NCI-H1436 treated with DMSO at 0.1 percent for 48 hours (cell line): ENCODE data around the gene ARHGAP28.

Experiments used
- DNase-seq: peaks from one replicate; lab custom pipeline; 2025; lab: John Stamatoyannopoulos, UW

The ARHGAP28 gene

DNA sequence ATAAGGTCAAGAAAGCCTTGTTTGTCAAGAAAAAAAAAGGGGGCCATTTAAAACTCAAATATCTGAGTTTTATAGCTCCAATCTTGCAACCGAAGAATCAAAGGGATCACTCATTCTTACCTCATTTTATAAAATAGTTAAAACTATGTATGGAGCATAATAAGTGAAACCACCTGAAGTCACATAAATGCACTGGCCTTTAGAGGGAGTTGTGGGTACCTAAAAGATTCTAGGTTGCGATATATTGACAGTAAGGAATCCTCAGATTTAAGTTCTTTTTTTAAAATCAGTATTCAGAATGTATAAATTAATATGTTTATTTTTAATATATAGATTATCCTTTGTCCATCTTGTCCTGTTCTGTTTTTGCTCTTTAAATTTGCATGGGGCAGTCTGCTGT is 3.4 kb downstream of the ARHGAP28 start:
- no peak for DNase-seq

DNA sequence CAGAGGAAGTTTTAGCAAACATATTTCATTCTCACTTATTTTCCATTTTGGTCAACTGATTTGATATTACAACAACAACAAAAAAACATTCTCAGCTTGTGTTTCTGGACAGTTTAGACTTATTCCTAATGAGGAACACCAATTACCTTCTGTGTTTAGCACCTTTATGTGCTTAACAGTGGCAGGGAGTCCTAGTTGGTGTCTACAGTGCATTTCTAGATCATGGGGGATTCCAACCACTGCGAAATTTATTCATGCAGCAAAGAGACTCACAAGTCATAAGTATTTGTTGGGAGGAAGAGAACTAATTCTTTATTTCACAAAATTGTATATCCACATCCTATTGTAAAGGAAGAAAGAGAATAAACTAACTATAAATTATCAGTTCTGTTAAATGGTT is 4.2 kb downstream of the ARHGAP28 start:
- DNase-seq: no peak

DNA sequence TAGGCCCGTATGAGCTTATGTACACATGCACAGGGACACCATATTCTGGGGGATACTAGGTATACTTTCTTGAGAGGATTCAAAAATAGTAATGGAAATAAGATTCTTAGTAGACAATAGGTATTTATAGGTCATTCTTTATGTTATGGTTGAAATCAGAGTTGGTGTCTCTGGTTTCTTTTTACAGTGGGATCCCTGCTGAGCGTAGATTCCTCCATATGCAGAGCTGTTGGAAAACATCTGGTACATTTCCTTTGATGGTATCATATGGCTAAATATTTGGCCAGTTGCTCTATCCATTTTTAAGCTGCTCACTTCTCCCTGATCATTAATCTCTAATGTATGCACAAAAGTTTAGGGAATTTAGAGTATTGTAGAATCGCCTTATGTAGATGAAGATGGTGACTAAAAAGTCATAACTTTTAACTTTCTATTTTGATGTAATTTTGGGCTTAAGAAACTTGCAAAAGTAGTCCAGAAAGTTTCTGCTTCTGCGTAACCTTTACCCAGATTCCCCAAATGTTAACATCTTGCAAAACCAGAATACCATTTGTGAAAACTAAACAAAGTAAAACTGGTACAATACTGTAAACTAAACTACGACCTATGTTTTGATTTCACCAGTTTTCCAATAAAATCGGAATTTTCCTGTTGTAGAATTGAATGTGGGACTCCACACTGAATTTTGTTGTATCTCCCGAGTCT is 5.4 kb downstream of the ARHGAP28 start:
- DNase-seq: no peak

DNA sequence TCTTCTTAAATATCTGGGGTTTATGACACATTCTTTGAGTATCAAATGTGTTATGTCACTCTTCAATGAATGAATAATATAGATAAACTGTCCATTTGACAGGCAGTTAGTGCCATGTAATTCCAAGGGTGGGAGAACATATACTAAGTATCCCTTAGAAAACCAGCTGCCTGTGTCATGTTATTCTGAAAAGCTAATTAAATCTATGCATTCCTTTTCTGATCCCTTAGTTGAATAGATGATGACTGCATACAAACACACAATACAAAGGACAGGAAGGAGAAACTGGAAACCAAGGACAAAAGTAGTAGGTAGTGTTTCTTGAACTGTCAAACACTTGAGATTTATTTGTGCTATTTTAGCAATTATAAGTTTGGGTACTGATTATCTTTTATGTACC is 8.3 kb downstream of the ARHGAP28 start:
- no peak for DNase-seq

DNA sequence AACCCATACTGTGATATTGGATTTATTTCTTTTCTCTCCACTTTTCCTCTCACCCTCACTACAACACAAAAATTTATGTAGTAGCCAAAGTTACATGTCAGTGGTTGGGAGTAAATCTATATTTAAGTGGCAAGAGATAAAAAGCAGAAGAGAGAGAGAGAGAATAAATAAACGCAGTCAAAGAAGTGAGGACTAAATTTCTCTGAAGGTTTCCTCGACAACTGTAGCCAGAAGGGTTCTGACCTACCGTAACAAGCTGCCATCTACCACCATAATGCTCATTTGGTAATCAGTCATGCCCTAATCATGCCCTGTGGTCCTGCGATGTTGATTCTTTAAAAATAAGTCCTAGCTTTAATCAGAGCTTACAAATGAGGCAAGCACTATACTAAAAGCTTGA is 9.1 kb downstream of the ARHGAP28 start:
- no peak for DNase-seq

DNA sequence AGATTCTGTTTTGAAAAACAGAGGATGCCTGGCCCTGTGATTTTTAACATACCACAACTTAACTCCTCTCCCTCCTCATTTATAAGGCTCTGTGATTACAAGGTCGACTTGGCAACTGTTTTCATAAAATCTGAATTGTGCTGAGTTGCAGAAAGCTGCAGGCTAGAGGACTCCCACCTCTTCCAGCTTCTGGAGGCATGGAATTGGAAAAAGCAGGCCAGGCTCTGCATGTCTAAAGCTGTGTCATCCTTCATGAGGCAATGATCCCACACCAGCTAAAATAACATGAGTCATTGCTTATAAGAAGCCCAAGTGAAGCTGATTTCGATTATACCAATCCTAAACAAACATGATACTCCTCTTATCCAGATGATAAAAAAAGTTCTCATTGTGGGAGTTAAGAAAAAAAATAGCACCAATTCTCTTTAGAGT is 11.7 kb downstream of the ARHGAP28 start:
- DNase-seq: no peak

DNA sequence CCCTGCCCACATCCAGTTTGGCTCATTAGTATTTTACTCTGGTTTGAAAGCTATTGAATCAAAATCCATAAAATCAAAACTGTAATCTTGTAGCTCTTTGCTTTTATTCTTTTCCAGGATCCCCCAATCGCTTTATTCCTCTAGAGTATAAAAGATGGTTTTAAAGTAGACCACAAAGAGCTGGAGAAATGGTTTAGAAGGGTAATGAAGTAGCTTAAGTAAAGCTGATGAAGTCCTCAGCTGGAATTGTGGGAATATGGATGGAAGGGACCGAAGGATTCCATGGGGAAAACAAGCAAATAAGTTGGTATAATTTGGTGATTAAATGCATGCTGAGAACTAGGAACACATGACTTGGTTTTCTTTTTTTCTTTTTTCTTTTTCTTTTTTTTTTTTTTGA is 12.3 kb downstream of the ARHGAP28 start:
- no peak for DNase-seq

DNA sequence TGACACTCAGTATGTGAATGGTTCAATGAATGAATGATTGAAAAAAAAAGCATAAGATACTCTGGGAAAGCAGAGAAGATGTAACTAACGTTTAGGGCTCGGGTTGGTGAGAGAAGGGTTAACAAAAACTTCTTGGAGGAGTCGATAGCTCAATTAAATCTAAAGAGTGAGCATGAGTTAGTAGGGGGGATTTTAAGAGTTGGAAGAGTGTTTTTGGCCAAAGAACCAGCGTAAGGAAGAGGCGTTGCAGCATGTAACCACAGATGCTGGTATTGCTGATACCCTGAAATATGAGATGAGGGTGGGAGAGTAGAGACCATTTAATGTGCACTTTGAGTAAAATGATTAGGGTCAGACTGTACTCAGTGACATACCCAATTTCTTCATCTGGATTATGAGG is 14.5 kb downstream of the ARHGAP28 start:
- DNase-seq: no peak

DNA sequence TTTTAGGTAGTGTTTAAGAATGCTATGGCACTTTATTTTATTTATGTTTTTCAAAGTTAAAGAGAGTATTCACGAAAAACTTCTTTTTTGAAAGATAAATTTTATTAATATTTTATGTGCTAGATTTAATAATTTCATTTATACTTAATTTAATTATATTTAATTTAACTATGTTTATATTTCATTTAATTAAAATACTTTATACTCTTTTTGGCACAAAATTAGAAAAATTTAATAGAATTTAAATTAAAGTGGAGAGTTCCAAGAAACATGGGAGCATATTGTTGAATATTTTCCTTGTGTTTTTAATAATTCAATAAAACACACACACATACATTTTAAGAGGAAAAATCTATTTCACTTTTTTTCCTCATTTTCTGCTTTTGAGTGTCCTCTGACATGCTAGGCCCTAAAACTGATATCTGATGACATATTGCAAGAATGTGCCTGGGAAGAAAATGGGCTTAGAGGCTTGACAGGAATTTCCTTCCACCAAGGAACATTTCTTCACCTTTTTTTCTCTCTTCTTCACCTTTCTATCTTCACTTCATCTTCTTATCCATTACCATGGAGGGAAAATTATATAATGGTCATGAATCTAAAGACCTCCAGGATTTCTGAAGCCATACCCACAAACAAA is 15.4 kb downstream of the ARHGAP28 start:
- no peak for DNase-seq

DNA sequence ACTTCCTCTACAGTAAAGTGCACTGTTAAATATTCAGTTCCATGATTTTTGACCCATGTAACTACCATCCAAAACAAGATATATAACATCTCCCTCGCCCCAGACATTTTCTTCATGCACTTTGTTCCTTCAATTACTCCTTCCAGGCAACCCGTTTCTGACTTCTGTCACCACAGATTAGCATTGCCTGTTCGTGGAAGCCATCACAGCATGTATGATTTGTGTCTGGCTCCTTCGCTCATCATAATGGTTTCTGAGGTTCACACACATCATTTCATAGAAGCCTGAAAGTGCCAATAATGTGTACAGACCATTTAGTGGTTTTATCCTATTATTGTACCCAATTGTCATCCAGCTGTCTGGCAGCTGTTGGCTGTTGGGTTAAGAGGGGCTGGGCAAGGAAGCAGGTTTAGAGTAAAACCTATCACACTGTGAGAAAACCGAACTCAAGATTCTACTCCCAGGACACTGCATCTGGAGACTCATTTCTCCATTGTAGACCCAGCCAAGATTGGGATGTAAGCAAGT is 16.1 kb downstream of the ARHGAP28 start:
- no peak for DNase-seq

DNA sequence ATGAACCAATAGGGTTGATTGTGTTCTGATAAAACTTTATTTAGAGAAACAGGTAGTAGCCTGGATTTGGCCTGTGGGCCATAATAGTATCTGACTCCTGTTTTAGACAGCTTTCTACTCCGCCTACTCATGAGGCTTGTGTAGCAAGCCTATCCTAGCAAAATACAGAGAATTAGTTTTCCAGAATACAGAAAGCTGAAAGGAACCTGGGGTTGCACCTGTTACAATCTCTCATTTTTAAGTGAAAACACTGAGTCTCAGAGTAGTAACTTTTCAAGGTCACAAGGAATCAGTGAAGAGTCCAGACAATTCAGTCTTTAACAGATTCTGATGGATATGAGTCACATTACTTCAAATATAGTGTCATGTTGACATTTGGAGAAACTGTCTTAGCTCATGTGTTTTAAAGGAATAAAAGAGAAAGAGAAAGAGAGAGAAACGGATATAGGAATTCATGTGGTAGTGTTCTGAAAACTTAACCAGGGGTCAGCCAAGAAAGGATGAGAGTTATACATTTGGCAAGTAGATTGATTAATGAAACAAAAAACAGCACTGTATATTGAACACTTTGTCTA is 17.0 kb downstream of the ARHGAP28 start:
- DNase-seq: no peak

DNA sequence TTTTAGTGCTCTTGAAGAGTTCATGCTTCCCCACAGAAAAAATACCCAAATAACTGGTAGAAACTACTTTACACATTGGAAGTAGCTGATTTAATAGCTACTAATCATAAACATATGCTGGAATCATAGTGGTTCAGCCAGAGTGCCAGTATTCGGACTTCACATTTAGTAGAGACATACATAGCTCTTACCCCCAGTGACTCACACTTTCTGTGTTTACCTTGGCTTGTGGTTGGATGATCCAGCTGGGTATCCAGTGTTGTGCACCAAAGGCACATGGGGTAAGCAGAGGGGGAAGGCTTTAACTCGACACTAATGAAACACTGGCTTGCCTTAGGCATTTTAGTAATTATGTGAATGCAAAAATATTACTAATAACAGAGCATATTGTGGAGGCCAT is 18.1 kb downstream of the ARHGAP28 start:
- DNase-seq: no peak

DNA sequence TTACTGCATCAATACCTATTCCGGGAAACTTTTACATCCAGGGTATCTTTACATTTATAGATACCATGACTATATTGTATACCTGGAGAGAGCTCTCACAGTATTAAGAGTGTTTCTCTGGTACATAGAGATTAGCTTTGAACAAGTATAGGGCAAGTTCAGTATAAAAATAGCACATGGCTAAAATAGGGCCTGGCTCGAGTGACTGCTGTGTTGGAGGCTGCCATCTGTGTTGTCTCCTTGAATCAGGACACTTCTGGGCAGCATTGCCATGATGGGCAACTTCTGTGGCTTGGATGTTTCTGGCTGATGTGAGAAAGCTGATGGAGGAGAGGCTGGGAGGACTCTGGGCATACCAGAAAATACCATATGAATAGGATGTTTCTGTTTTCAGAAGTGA is 18.7 kb downstream of the ARHGAP28 start:
- no peak for DNase-seq

DNA sequence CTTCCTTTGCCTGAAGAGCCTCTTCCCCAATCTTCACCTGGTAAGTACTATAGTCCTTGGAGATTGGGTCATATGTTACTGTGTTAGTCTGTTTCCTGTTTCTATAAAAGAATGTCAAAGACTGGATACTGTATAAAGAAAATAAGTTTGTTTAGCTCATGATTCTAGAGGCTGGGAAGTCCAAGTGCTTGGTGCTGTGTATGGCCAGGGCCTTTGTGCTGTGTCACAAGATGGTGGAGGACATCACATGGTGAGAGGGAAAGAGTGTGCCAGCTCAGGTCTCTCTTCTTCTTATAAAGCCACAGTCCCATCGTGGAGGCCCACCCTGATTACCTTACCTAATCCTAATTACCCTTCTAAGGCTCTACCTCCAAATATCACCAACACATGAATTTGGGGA is 20.9 kb downstream of the ARHGAP28 start:
- DNase-seq: no peak

DNA sequence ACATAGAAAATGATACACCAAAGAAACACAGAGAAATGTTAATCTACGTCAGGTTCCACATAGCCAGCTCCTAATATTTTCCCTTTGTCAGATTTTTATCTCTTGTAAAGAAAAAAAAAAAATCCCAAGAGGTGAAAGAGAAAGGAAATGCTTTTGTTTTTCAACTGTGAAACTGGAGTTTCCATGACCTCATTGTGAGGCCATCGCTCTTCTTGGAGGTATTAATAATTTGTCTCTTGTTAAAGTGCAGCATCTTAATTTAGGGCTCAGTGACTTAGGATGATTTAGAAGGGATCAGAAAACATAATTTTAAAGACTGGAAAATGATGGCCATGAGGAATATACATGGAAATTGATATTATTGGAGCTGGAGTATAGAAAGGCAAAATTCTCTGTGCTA is 21.7 kb downstream of the ARHGAP28 start:
- DNase-seq: no peak

DNA sequence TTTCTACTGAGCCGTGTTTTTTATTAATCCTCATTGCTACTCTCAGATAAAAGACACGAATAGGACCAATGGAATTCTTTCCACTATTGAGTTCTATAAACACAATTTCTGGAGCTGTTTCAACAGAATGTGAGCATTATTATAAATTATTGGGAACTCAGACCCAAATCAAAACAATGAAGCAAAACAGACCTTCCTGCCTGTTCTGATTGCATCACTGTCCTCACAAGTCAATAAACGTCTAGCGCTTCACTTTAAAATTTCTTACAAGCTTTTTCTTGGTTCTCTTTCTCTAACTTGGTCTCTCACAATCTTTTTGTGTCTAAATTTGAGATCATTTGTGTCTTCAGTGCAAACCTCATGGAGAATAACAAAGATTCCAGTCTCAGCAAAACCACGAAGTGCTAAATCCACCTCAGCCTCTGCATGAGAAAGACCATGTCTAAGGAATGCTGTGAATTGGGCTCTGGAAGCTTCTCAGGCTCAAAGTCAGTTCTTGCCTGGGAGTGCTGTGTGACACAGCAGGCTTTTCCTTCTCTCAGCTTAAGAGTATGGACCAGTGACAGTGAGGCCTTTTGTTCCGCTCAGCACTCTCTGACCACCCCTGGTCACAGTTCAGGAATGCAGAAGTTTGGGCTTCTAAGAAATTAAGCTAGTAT is 22.8 kb downstream of the ARHGAP28 start:
- DNase-seq: no peak

DNA sequence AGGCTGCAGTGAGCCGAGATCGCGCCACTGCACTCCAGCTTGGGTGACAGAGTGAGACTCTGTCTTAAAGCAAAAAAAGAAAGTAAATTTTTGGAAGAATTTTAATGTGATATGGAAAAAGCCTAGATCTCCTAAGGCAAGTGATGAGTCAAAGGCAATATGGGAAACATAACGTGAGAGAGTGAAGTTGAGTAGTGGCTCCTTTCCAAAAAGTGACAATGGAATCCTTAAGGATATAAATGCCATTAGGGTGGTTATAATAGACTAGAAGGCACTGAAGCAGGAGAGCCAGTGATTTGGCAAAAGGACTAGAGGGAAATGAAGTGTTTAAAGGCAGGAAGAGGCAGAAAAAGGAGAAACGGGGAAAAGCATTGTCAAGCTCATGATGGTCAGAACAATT is 25.6 kb downstream of the ARHGAP28 start:
- no peak for DNase-seq

DNA sequence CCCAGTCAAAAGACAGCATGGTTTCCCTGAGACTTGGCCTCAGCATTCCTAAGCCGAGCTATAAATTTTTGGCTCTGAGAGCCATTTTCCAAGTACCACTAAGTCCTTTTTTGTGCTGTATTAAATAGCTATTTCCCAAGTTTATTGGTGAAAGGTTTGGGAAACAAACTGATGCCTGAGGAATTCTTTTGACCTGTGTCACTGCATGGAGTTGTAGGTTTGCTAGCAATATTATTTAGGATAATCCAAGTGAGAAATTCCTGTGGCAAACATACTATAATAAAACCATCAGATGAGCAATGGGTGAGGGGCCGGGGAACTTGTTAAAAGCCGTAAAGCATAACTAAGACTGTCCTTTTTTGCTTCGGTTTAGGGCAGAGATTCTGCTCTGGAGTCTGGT is 28.4 kb downstream of the ARHGAP28 start:
- DNase-seq: no peak

DNA sequence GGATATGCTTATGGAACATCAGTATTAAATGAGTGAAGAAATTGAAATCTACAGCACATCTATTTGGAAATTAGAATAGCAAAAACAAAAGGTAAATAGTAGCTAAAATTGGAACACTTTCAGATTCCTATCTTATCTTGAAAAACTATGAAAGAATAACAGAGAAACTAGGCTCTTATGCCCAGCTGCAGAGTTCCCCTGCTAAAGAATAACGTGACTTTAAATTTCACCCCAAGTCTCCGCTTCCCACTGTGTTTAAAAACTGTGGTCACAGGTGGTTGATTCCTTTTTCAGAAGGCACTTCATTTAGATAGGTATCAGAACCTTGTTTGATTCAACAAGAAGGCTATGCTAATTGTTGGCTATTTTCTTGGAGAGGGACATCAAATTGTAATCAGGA is 30.1 kb downstream of the ARHGAP28 start:
- DNase-seq: no peak

DNA sequence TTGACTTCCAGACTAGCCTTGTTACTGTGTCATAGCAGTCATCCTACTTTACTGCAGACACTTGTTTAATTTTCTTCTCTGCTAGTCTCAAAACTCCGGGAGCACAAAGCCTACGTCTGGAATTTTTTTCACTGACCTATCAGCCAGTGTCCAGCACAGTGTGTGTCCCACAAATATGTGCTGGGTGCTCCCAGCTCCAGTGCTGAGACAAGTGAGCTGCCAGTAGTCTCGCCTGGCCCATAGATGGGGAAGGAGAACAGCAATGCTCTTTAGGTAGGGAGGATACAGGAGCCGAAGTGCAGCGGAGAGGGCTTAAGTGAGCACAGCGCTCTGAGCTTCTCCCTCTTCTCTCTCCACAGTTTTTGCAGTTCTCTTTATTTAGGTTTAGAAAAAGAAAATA is 34.0 kb downstream of the ARHGAP28 start:
- no peak for DNase-seq

DNA sequence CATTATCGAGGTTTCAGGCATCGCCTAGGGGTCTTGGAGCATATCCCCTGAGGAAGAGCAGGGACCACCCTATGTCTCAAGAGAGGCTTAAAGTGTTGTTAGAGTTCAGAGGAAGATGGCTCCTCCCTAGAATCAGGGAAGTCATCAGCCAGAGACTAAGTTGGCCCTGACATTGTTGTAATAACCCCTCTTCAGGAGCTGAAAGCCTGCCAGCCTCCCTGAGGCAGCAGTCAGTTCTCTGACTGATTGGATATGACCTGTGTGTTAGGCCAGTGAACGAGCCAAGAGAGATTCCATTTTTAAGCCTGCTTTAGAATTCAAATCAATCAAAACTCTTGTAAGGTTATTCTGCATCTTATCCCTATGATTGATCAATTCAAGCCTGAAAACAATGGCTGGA is 34.9 kb downstream of the ARHGAP28 start:
- DNase-seq: no peak

DNA sequence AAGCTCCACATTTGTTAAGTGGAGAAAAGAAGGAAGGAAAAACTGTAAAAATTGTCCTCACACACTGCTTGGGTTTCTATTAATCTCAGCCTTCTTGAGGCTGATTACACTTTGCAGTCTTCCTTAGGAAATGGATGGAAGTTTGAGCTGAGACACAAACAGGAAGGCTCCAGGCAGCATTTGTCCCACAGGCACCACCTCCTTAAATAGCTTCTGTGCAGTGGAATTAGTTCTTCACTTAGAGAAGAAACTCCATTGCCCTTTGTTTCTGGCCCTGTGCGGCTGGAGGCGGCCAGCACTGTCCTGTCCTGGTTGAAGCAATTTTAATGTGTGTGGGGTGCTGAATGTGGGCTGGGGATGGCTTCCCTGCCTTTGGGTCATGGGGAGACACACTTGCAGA is 44.3 kb downstream of the ARHGAP28 start:
- no peak for DNase-seq

DNA sequence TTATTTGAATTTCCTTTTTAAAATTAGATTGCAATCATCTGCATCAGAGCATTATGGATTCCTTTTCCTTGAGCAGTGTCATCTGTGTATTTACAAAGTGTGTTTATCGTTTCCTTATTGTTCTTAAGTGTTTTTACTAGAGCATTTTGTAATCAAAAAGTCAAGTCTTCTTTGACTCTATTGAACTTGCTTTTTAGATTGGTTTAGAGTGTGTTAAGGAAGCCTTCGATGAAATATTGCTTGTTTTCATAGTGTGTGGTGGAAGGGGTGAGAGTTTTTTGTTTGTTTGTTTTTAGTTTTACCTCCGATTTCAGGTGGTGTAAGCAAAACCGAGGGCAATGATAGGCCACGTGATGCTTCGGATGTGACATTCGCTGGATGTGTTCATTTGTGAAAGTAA is 45.7 kb downstream of the ARHGAP28 start:
- DNase-seq: no peak
